ENCODE data around the gene CCDC107.

Gene CCDC107

DNA sequence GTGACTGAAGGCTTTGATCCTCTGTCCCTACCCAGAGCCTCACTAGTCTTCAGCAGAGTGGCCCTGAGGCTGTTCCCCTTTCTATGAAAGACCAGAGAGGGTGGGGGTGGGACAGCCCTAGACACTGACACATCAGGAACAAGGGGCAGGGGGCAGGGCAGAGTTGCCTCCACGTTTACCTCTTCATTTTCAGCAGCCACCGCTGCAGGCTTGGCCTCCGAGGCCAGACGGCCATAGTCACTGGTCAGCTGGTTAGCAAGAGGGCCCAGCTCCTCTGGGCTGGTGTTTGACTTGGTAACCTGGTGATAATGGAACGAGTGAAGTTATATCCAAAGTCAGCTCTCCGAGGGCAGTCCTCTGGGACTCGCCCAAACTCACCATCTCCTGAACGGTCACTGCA is 47.3 kb downstream of the CCDC107 start:
- no peak for DNase-seq (ENCODE audit: low spot score)

DNA sequence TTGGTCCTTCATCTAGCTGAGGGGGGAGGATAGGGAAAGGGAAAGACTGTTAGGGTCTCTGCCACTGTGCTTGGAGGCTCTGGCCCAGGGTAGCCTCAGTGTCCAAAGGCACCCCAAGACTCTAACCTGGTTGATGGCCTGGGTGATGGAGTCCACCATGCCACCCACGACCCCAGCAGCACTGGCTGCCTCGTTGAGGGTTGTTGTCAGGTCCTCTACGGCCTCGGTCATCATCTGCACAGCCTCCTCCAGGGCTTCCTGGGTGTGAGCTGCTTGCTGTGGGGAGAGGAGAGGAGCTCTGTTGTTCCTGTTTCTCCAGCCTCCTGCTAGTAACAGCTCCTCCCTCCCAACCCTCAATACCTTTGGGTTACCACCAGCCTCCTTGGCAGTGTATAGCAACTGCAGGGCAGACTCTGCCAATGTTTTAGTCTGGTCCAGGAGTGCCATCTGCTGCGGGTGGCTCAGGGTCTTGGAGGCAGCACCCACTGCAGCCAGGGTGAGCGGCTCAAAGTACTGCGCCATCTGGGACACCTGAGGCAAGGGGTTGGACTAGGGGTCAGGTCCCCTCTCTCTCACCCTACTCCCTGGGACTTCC is 47.8 kb downstream of the CCDC107 start:
- DNase-seq (ENCODE audit: low spot score): no peak

DNA sequence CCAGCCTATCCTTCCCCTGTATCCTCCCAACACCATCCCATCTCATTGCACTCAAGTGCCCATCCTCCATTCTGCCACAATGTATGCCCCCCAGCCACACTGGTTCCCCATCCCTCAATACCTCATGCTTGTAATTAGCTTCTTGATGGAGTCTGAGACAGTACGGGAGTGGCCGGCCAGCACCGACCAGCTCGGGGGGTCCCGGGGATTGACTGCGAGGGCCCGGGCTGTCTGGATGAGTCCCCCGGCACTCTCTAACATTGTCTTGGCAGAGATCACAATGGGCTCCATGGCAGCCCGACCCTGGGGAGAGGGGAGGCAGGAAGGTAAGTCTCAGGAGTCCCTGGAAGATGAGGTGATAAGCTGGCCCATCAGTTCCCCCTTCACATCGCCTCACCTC is 48.9 kb downstream of the CCDC107 start:
- DNase-seq (ENCODE audit: low spot score): no peak

DNA sequence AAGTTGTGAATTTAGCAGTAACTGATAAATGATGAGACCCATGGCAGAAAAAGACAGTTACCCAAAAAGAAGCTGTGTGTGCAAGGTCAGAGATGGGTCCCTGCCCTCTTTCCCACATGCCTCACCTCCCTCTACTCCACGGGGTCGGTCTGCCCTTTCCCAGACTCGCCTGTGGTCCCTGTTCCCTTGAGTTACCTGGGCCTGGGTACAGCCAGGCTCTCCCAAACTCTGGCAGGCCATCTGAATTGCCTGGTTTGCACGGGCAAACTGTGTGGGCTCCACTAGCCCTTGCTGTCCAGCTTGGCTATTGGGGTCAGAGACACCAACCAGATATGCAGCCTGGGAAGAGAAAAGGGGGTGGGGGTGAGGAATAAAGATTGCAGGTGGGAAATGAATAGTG is 50.1 kb downstream of the CCDC107 start:
- DNase-seq (ENCODE audit: low spot score): no peak

DNA sequence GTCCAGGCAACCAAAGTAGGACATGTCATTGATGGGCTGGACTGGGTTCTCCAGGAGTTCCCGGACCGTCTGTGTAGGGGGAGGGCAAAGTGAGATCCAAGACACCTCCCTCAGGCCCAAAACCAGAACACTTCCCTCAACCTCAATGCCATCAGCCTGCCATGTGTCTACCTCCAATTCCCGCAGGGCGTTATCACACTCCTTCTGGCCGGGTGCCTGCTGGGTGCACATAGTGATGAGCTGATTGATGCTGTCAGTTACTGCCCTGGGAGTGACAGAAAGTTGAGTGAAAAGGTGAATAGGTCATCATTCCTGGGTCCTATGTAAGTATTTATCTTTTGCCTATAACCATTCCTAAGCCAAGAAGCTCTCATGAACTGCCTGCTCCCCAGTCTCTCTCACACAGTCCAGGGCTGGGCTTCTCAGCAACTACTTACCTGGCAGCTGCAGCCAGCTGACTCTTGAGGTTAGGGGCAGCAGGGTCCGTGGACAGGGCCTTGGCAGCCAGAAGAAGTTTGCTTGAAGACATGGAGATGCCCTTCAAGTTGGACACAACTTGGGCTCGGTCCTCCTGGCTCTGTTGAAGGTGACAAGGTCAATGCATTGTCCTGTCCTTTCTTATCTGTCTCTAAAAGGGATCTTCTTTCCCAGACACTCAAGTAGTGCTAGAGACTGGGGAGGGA is 52.9 kb downstream of the CCDC107 start:
- no peak for DNase-seq (ENCODE audit: low spot score)
